Nephron progenitor cell (in vitro differentiated cells): ENCODE results near the gene CHRDL2.

Experiments
- DNase-seq: peaks from one replicate; pipeline ENCODE4 v3.0.0; 2021
- H3K27ac Mint-ChIP-seq: 2 replicates; pipeline ENCODE4 v1.8.0; 2021; ENCODE audit warnings: mild to moderate bottlenecking, moderate library complexity, mixed read lengths
- H3K27me3 Mint-ChIP-seq: 2 replicates; pipeline ENCODE4 v1.8.0; 2021; ENCODE audit warnings: mild to moderate bottlenecking, low read depth, mixed read lengths; ENCODE audit not compliant: poor library complexity
- H3K36me3 Mint-ChIP-seq: 2 replicates; pipeline ENCODE4 v1.8.0; 2021; ENCODE audit warnings: low read depth, mixed read lengths
- H3K4me1 Mint-ChIP-seq: 2 replicates; pipeline ENCODE4 v1.8.0; 2021; ENCODE audit warnings: mixed read lengths
- H3K4me3 Mint-ChIP-seq: 2 replicates; pipeline ENCODE4 v1.8.0; 2021; ENCODE audit warnings: mild to moderate bottlenecking, moderate library complexity, mixed read lengths
- H3K9me3 Mint-ChIP-seq: 2 replicates; pipeline ENCODE4 v1.8.0; 2021; ENCODE audit warnings: mild to moderate bottlenecking, moderate library complexity, mixed read lengths
- TF ChIP-seq, protein P1 (sequence below): fragments of 200-600 bp; sonication (generic); IDR thresholded peaks from 2 replicates; pipeline ENCODE4 v1.5.0; 2021; ENCODE audit warnings: antibody characterized with exemption

CHRDL2 gene

GRCh38 chr11:74684661-74685060 is 46.6 kb downstream of the CHRDL2 start:
- no peaks in the 10 kb centered on the region for H3K4me1 Mint-ChIP-seq
- H3K4me3 Mint-ChIP-seq = no peak overlapping the region
- no peak for DNase-seq
- no peaks in the 10 kb centered on the region for H3K9me3 Mint-ChIP-seq
- TF ChIP-seq, protein P1, sequence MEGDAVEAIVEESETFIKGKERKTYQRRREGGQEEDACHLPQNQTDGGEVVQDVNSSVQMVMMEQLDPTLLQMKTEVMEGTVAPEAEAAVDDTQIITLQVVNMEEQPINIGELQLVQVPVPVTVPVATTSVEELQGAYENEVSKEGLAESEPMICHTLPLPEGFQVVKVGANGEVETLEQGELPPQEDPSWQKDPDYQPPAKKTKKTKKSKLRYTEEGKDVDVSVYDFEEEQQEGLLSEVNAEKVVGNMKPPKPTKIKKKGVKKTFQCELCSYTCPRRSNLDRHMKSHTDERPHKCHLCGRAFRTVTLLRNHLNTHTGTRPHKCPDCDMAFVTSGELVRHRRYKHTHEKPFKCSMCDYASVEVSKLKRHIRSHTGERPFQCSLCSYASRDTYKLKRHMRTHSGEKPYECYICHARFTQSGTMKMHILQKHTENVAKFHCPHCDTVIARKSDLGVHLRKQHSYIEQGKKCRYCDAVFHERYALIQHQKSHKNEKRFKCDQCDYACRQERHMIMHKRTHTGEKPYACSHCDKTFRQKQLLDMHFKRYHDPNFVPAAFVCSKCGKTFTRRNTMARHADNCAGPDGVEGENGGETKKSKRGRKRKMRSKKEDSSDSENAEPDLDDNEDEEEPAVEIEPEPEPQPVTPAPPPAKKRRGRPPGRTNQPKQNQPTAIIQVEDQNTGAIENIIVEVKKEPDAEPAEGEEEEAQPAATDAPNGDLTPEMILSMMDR = no peak
- peaks cover 26% of the 10 kb centered on the region for H3K27me3 Mint-ChIP-seq
- no peaks in the 10 kb centered on the region for H3K36me3 Mint-ChIP-seq
- no peak overlapping the region for H3K27ac Mint-ChIP-seq

DNA sequence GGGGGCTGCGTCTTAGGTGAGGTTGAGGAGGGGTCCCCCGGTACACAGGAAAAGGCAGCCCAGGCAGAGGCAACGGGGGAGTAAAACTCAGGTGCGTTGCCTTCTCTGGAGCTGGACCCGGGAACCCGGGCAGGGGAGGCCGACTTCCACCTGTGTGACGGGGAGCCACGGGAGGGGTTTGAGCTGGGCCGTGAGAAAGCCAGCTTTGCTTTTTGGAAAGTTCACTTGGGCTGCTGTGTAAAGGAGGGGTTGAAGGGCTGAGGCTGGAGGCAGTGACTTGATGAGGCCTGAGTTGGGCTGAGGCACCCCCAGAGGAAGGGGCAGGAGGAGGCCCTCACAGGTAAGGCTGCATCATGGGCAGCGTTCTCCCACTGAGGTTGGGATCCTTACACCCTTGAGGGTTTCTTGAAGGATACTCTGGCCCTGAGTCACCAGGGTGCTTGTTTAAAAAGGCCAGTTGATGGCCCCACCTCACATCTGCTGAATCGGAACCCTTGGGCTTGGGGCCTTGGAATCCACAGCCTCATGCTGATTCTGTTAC is 47.2 kb downstream of the CHRDL2 start:
- TF ChIP-seq, protein P1 = no peak
- H3K9me3 Mint-ChIP-seq = no peaks in the 10 kb centered on the region
- H3K27ac Mint-ChIP-seq = no peak overlapping the region
- H3K27me3 Mint-ChIP-seq = peaks cover 24% of the 10 kb centered on the region
- H3K4me1 Mint-ChIP-seq = no peaks in the 10 kb centered on the region
- no peak overlapping the region for H3K4me3 Mint-ChIP-seq
- no peaks in the 10 kb centered on the region for H3K36me3 Mint-ChIP-seq
- no peak for DNase-seq

- H3K4me3 Mint-ChIP-seq = peak overlapping the region; percentile 64
- TF ChIP-seq, protein P1 = peak; percentile 39
- DNase-seq = peak; percentile 54
- no peaks in the 10 kb centered on the region for H3K4me1 Mint-ChIP-seq
- H3K27ac Mint-ChIP-seq = no peak overlapping the region
- H3K27me3 Mint-ChIP-seq = peaks cover 23% of the 10 kb centered on the region
- no peaks in the 10 kb centered on the region for H3K9me3 Mint-ChIP-seq
- no peaks in the 10 kb centered on the region for H3K36me3 Mint-ChIP-seq
Measured at GRCh38 chr11:74683279-74683871, 47.9 kb downstream of the CHRDL2 start.

DNA sequence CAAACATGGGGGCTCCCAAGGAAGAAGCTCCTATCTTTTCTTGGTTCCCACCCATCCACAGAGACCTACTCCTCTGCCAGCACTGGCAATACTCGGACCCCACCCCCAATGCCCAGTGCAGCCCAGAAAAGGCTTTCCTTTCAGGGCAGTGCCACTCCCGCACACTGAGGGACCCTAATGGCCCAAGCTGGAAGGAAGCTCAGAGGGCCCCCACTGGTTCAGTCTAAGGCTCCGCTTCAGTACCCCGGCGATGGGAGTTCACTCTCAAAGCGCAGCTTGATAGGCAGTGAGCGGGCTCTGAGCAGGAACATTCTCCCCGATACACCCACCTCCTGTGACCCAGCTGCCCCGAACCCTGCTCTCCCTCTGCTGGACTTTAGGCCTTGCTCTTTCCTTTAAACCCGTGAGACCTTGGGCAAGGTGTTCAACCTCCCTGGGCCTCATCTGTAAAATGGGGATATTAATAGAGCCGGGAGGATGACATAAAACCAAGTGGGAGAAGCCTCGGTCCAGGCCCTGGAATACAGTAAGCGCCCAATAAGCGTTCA is 48.4 kb downstream of the CHRDL2 start:
- H3K4me3 Mint-ChIP-seq = peak overlapping the region; percentile 64
- DNase-seq = no peak
- H3K27ac Mint-ChIP-seq = no peak overlapping the region
- no peaks in the 10 kb centered on the region for H3K4me1 Mint-ChIP-seq
- TF ChIP-seq, protein P1 = no peak
- no peaks in the 10 kb centered on the region for H3K36me3 Mint-ChIP-seq
- H3K27me3 Mint-ChIP-seq = peaks cover 21% of the 10 kb centered on the region
- no peaks in the 10 kb centered on the region for H3K9me3 Mint-ChIP-seq

- no peaks in the 10 kb centered on the region for H3K9me3 Mint-ChIP-seq
- peak overlapping the region; percentile 54 for H3K4me3 Mint-ChIP-seq
- no peaks in the 10 kb centered on the region for H3K36me3 Mint-ChIP-seq
- peaks cover 18% of the 10 kb centered on the region for H3K27me3 Mint-ChIP-seq
- peak overlapping the region; percentile 22 for H3K27ac Mint-ChIP-seq
- TF ChIP-seq, protein P1 = no peak
- H3K4me1 Mint-ChIP-seq = no peaks in the 10 kb centered on the region
- no peak for DNase-seq
Measured at GRCh38 chr11:74681686-74682651, 49.3 kb downstream of the CHRDL2 start.
